K562 (cell line): ENCODE results near the gene MOGAT2.

Experiments
- GABPA ChIP-seq: fragments of 200-800 bp; sonication (Bioruptor generic); conservative IDR thresholded peaks from 2 replicates; pipeline ENCODE4 v1.6.1; 2016; ENCODE audit warnings: low read depth, missing genetic modification characterization, missing compliant biosample characterization
- MCM3 ChIP-seq: fragments of 450-650 bp; IDR thresholded peaks from 2 replicates; pipeline ENCODE4 v1.6.1; 2016

DNA sequence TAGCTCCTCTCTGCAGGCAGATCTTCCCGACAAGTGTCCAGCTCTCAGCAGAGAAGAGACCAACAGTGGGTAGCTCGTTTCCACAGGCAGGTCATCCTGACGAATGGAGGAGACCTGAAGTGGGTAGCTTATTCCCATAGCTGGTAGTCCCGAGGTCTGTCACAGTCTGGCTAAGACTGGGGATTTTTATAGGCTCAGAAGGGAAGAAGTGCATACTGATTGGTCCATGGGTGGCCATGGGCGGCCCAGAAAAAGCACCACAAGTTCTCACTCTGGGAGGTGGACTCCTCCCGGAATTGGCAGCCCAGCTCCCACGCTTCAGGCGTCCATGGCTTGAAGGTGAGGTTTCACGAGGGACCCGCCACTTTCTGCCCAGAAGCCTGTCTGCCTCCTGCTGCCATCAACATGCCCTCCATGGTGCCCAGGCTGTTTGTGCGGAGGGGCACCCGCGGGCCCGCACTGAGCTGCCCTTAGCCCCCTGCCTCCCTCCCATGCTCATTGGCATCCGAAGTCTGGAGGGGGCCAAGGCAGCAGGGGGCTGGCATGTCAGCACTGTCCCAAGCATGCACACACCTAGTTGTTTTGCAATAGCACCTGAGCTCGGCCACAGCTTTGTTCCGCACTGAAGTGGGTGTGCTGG is 38.9 kb upstream of the MOGAT2 start:
- TF ChIP-seq MCM3 (no peak), GABPA (tag) (no peak)
